ENCODE results near the gene TATDN2.

TATDN2 gene

GRCh38 chr3:10287936-10288574 lies 39.8 kb downstream of the TATDN2 start:
- H3K27me3 ChIP-seq (ENCODE audit: control insufficient read depth, insufficient read depth, low read length): no peaks in the 10 kb centered on the region
- H3K9me3 ChIP-seq (ENCODE audit: control insufficient read depth, low read length): no peaks in the 10 kb centered on the region
- no peak overlapping the region for H3K4me3 ChIP-seq (ENCODE audit: low read depth, low read length)
- H3K79me2 ChIP-seq: no peaks in the 10 kb centered on the region
- no peak overlapping the region for H3K4me2 ChIP-seq (ENCODE audit: low read length)
- H3K36me3 ChIP-seq (ENCODE audit: control insufficient read depth, insufficient read depth, low read length): no peaks in the 10 kb centered on the region
- no peak overlapping the region for H2AFZ ChIP-seq
- TF ChIP-seq, protein P1, sequence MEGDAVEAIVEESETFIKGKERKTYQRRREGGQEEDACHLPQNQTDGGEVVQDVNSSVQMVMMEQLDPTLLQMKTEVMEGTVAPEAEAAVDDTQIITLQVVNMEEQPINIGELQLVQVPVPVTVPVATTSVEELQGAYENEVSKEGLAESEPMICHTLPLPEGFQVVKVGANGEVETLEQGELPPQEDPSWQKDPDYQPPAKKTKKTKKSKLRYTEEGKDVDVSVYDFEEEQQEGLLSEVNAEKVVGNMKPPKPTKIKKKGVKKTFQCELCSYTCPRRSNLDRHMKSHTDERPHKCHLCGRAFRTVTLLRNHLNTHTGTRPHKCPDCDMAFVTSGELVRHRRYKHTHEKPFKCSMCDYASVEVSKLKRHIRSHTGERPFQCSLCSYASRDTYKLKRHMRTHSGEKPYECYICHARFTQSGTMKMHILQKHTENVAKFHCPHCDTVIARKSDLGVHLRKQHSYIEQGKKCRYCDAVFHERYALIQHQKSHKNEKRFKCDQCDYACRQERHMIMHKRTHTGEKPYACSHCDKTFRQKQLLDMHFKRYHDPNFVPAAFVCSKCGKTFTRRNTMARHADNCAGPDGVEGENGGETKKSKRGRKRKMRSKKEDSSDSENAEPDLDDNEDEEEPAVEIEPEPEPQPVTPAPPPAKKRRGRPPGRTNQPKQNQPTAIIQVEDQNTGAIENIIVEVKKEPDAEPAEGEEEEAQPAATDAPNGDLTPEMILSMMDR (IDR thresholded peaks at IDR 0.05): no peak
- no peak overlapping the region for H3K27ac ChIP-seq
- no peaks in the 10 kb centered on the region for H3K4me1 ChIP-seq
- H3K9ac ChIP-seq: no peak overlapping the region

- Histone ChIP-seq H3K4me2 (ENCODE audit: low read length) (no peak overlapping the region), H3K27me3 (ENCODE audit: control insufficient read depth, insufficient read depth, low read length) (no peaks in the 10 kb centered on the region), H3K4me3 (ENCODE audit: low read depth, low read length) (no peak overlapping the region), H3K27ac (no peak overlapping the region), H3K9me3 (ENCODE audit: control insufficient read depth, low read length) (no peaks in the 10 kb centered on the region), H3K79me2 (no peaks in the 10 kb centered on the region), H3K9ac (no peak overlapping the region), H3K36me3 (ENCODE audit: control insufficient read depth, insufficient read depth, low read length) (no peaks in the 10 kb centered on the region), H3K4me1 (no peaks in the 10 kb centered on the region), H2AFZ (no peak overlapping the region)
- TF ChIP-seq, protein P1 (IDR thresholded peaks at IDR 0.05): no peak
These were observed 40.3 kb downstream of the TATDN2 start for GRCh38 chr3:10288575-10288960.

- H2AFZ ChIP-seq: no peak overlapping the region
- TF ChIP-seq, protein P1 (IDR thresholded peaks at IDR 0.05): no peak
- H3K9ac ChIP-seq: no peak overlapping the region
- no peak overlapping the region for H3K4me3 ChIP-seq (ENCODE audit: low read depth, low read length)
- no peak overlapping the region for H3K27ac ChIP-seq
- no peaks in the 10 kb centered on the region for H3K27me3 ChIP-seq (ENCODE audit: control insufficient read depth, insufficient read depth, low read length)
- H3K4me1 ChIP-seq: no peaks in the 10 kb centered on the region
- H3K36me3 ChIP-seq (ENCODE audit: control insufficient read depth, insufficient read depth, low read length): no peaks in the 10 kb centered on the region
- no peaks in the 10 kb centered on the region for H3K9me3 ChIP-seq (ENCODE audit: control insufficient read depth, low read length)
- H3K4me2 ChIP-seq (ENCODE audit: low read length): no peak overlapping the region
- no peaks in the 10 kb centered on the region for H3K79me2 ChIP-seq
These were observed 40.8 kb downstream of the TATDN2 start for GRCh38 chr3:10289077-10289476.

- H3K36me3 ChIP-seq (ENCODE audit: control insufficient read depth, insufficient read depth, low read length): no peaks in the 10 kb centered on the region
- H3K79me2 ChIP-seq: no peaks in the 10 kb centered on the region
- no peak overlapping the region for H3K4me2 ChIP-seq (ENCODE audit: low read length)
- H3K9ac ChIP-seq: no peak overlapping the region
- H2AFZ ChIP-seq: no peak overlapping the region
- H3K4me3 ChIP-seq (ENCODE audit: low read depth, low read length): no peak overlapping the region
- no peaks in the 10 kb centered on the region for H3K27me3 ChIP-seq (ENCODE audit: control insufficient read depth, insufficient read depth, low read length)
- H3K4me1 ChIP-seq: no peaks in the 10 kb centered on the region
- H3K27ac ChIP-seq: no peak overlapping the region
- no peaks in the 10 kb centered on the region for H3K9me3 ChIP-seq (ENCODE audit: control insufficient read depth, low read length)
- TF ChIP-seq, protein P1 (IDR thresholded peaks at IDR 0.05): no peak
These were observed 41.6 kb downstream of the TATDN2 start for GRCh38 chr3:10289787-10290355.

All from parathyroid adenoma (tissue), 2 donors.